ENCODE measurements around the gene ADK. TPM values are rescaled to one million over a fixed set of nuclear protein-coding genes. Genes with fewer than 3 reads are reported as not detected.
"Not testable (repeated sequence)": the region's sequence is repeated elsewhere in the genome, so short reads cannot be mapped to it uniquely, and the experiment has no call there.

The ADK gene
- total and polyA plus RNA-seq, 2 donors (not counting 3 experiments of a cell fraction or from before 2014, with no cell fraction given): 11.7 to 46.5 TPM

- H3K27me3 ChIP-seq (ENCODE audit: control insufficient read depth in 2 of 2, insufficient read depth in 2 of 2, low read length in 2 of 2): no peaks in the 10 kb centered on the region
- no peak overlapping the region for H3K27ac ChIP-seq (ENCODE audit: insufficient read depth, low read depth, low read length)
- dilution Hi-C loops (cut with MboI; ENCODE audit: extremely low pct_ligation_motif_present, low sequenced_read_pairs) (no loop called here), intact Hi-C loops (cut with micrococcal nuclease) (no loop called here)
- TF ChIP-seq FOS (IDR thresholded peaks at IDR 0.05; ENCODE audit: borderline replicate concordance, insufficient read depth, low read length) (no peak), GATA2 (IDR thresholded peaks at IDR 0.05; ENCODE audit: insufficient read depth, insufficient read length, low read depth, low read length) (no peak), JUN (IDR thresholded peaks at IDR 0.05; ENCODE audit: borderline replicate concordance, insufficient read depth, insufficient read length, low read depth) (no peak), POLR2A (IDR thresholded peaks at IDR 0.05; ENCODE audit: low read depth, low read length) (no peak), EZH2 (IDR thresholded peaks at IDR 0.05; ENCODE audit: borderline replicate concordance, low read depth, low read length, severe bottlenecking) (no peak), MYC (IDR thresholded peaks at IDR 0.05; ENCODE audit: low read depth, low read length) (no peak), CTCF (IDR thresholded peaks at IDR 0.05; ENCODE audit: extremely low read depth in 1 of 2, insufficient read depth in 1 of 2, low read depth in 1 of 2, low read length in 2 of 2) (no peak), POLR2AphosphoS5 (IDR thresholded peaks at IDR 0.05; ENCODE audit: insufficient read depth, low read depth, low read length) (no peak)
- TF ChIP-seq, protein P1, sequence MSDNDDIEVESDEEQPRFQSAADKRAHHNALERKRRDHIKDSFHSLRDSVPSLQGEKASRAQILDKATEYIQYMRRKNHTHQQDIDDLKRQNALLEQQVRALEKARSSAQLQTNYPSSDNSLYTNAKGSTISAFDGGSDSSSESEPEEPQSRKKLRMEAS (IDR thresholded peaks at IDR 0.05; ENCODE audit: insufficient read depth, insufficient read length): no peak
- no peak overlapping the region for H2AFZ ChIP-seq (ENCODE audit: low read depth, low read length)
- H3K4me3 ChIP-seq (replicated peaks in 1 of 3; ENCODE audit: insufficient read depth in 1 of 3, low read depth in 1 of 3, low read length in 3 of 3): no peak overlapping the region
- H3K9me1 ChIP-seq (replicated peaks; ENCODE audit: control insufficient read depth, extremely low read depth, insufficient read depth, low read length): no peaks in the 10 kb centered on the region
- DNase-seq (ENCODE audit: low read depth, low spot score) (no peak), FAIRE-seq (no peak)
- H3K36me3 ChIP-seq (ENCODE audit: control insufficient read depth in 2 of 2, extremely low read depth in 1 of 2, insufficient read depth in 2 of 2, low read length in 2 of 2): no peaks in the 10 kb centered on the region
- ChIA-PET POLR2A (no interaction called here), CTCF (interaction anchor here (1.1 to 1.5 kb wide), 4 partner anchors 9 to 32 kb away, joined by 3 to 5 read pairs (median 4); no protein-coding TSS in a partner anchor)
- no peak overlapping the region for H3K4me2 ChIP-seq (ENCODE audit: insufficient read depth, low read length)
- H4K20me1 ChIP-seq (replicated peaks; ENCODE audit: control insufficient read depth, extremely low read depth, insufficient read depth, low read length): no peaks in the 10 kb centered on the region
- no peaks in the 10 kb centered on the region for H3K9me3 ChIP-seq (replicated peaks; ENCODE audit: control insufficient read depth, insufficient read depth, low read length)
- no peak overlapping the region for H3K9ac ChIP-seq (replicated peaks; ENCODE audit: extremely low read depth, insufficient read depth, low read length)
- peaks cover 13% of the 10 kb centered on the region for H3K4me1 ChIP-seq (ENCODE audit: control insufficient read depth, extremely low read depth, insufficient read depth, low read length)
- BruUV-seq (replicated peaks): no TSS peak
- peaks cover 89% of the 10 kb centered on the region for H3K79me2 ChIP-seq (ENCODE audit: control insufficient read depth, insufficient read depth, low read length)
Observed at GRCh38 chr10:74187237-74187636, 36.2 kb downstream of the ADK start.

DNA sequence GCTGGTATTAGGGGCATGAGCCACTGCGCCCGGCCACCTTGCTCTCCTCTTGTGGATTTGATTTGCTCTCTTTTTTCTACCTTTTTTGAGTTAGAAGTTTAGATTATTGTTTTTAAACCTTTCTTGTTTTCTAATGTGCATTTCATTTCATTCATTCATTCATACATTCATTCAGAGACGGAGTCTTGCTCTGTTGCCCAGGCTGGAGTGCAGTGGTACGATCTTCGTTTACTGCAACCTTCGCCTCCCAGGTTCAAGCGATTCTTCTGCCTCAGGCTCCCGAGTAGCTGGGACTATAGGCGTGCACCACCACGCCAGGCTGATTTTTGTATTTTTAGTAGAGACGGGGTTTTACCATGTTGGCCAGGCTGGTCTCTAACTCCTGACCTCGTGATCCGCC, 37.6 kb downstream of the ADK start:
- POLR2A ChIA-PET, FAIRE-seq: not testable (repeated sequence)

More for the DNA sequence above, 37.6 kb downstream of the ADK start:
- H3K4me2 ChIP-seq (ENCODE audit: insufficient read depth, low read length); H3K27me3 ChIP-seq (ENCODE audit: control insufficient read depth in 2 of 2, insufficient read depth in 2 of 2, low read length in 2 of 2); H3K9ac ChIP-seq (replicated peaks; ENCODE audit: extremely low read depth, insufficient read depth, low read length); intact Hi-C loops (cut with micrococcal nuclease); H3K27ac ChIP-seq (ENCODE audit: insufficient read depth, low read depth, low read length); H2AFZ ChIP-seq (ENCODE audit: low read depth, low read length); DNase-seq (ENCODE audit: low read depth, low spot score); H3K4me3 ChIP-seq (replicated peaks in 1 of 3; ENCODE audit: insufficient read depth in 1 of 3, low read depth in 1 of 3, low read length in 3 of 3); dilution Hi-C loops (cut with MboI; ENCODE audit: extremely low pct_ligation_motif_present, low sequenced_read_pairs); H3K9me1 ChIP-seq (replicated peaks; ENCODE audit: control insufficient read depth, extremely low read depth, insufficient read depth, low read length); H3K9me3 ChIP-seq (replicated peaks; ENCODE audit: control insufficient read depth, insufficient read depth, low read length); H4K20me1 ChIP-seq (replicated peaks; ENCODE audit: control insufficient read depth, extremely low read depth, insufficient read depth, low read length); BruUV-seq (replicated peaks); H3K36me3 ChIP-seq (ENCODE audit: control insufficient read depth in 2 of 2, extremely low read depth in 1 of 2, insufficient read depth in 2 of 2, low read length in 2 of 2): not testable (repeated sequence)
- H3K79me2 ChIP-seq (ENCODE audit: control insufficient read depth, insufficient read depth, low read length): peaks cover 86% of the 10 kb centered on the region
- H3K4me1 ChIP-seq (ENCODE audit: control insufficient read depth, extremely low read depth, insufficient read depth, low read length): peaks cover 13% of the 10 kb centered on the region
- CTCF ChIA-PET: interaction anchor here (2.2 kb wide), 2 partner anchors 11 to 24 kb away, joined by 6 to 9 read pairs; no protein-coding TSS in a partner anchor

All from endothelial cell of umbilical vein (primary cell).